Epithelial cell of proximal tubule (primary cell): ENCODE measurements around the gene MYOZ2. TPM values are rescaled to one million over a fixed set of nuclear protein-coding genes. Genes with fewer than 3 reads are reported as not detected.
"Not testable (repeated sequence)": the region's sequence is repeated elsewhere in the genome, so short reads cannot be mapped to it uniquely, and the experiment has no call there.

ENCODE experiments used
- DNase-seq: peaks from one replicate; pipeline ENCODE4 v3.0.0-alpha.2; 2011; ENCODE audit warnings: low read depth
- H3K4me3 ChIP-seq: 2 replicates; pipeline ENCODE4 v1.5.1; 2011; ENCODE audit warnings: low read depth, mild to moderate bottlenecking, low read length
- total RNA-seq: library from RNA; depleted of rRNA; stranded (reverse); fragments of >200 nt; gene quantifications from 2 replicates; pipeline ENCODE4 v1.2.3, GENCODE V29; 2015
- TF ChIP-seq, protein P1 (sequence below): conservative IDR thresholded peaks from 2 replicates; pipeline ENCODE4 v1.5.1; 2012; ENCODE audit warnings: low read depth, mild to moderate bottlenecking, low read length

MYOZ2 gene
- total RNA-seq, 1 donor from 2014 or later, result 0.40 TPM

- no peak overlapping the region for H3K4me3 ChIP-seq
- no peak for DNase-seq
- TF ChIP-seq, protein P1, sequence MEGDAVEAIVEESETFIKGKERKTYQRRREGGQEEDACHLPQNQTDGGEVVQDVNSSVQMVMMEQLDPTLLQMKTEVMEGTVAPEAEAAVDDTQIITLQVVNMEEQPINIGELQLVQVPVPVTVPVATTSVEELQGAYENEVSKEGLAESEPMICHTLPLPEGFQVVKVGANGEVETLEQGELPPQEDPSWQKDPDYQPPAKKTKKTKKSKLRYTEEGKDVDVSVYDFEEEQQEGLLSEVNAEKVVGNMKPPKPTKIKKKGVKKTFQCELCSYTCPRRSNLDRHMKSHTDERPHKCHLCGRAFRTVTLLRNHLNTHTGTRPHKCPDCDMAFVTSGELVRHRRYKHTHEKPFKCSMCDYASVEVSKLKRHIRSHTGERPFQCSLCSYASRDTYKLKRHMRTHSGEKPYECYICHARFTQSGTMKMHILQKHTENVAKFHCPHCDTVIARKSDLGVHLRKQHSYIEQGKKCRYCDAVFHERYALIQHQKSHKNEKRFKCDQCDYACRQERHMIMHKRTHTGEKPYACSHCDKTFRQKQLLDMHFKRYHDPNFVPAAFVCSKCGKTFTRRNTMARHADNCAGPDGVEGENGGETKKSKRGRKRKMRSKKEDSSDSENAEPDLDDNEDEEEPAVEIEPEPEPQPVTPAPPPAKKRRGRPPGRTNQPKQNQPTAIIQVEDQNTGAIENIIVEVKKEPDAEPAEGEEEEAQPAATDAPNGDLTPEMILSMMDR, result no peak
Observed at GRCh38 chr4:119139311-119139710, 3.7 kb downstream of the MYOZ2 start.

DNA sequence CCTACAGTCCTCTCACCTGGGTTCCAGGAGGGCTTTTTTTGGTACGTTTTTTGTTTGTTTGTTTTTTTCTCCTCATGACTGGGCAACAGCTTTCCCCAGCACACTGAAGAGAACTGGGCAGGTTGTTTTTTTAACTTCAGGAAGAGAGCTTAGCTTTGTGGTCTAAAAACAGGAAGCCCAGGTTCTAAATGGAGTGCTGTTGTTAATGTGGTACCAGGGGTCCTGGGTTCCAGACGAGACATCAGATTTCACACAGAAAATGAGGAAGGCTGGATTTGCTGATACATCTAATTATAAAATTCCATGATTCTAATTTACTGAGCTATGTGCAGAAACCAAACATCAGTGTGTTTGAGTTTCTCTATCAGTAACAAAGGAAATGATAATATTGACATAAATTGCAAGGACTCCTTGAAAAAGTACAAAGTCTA lies 4.2 kb downstream of the MYOZ2 start:
- no peak overlapping the region for H3K4me3 ChIP-seq
- DNase-seq, result no peak
- TF ChIP-seq, protein P1, result no peak

- not testable (repeated sequence) for DNase-seq, H3K4me3 ChIP-seq
Observed at GRCh38 chr4:119141283-119141682, 5.7 kb downstream of the MYOZ2 start.

- no peak overlapping the region for H3K4me3 ChIP-seq
- DNase-seq, result no peak
- TF ChIP-seq, protein P1, result no peak
Observed at GRCh38 chr4:119142833-119143232, 7.2 kb downstream of the MYOZ2 start.

GRCh38 chr4:119143341-119143740 lies 7.7 kb downstream of the MYOZ2 start:
- DNase-seq, H3K4me3 ChIP-seq: not testable (repeated sequence)

GRCh38 chr4:119149110-119149509 lies 13.5 kb downstream of the MYOZ2 start:
- DNase-seq, result no peak
- no peak overlapping the region for H3K4me3 ChIP-seq
- TF ChIP-seq, protein P1, result no peak

- TF ChIP-seq, protein P1, result no peak
- no peak overlapping the region for H3K4me3 ChIP-seq
- DNase-seq, result no peak
Observed at GRCh38 chr4:119151161-119151560, 15.5 kb downstream of the MYOZ2 start.

DNA sequence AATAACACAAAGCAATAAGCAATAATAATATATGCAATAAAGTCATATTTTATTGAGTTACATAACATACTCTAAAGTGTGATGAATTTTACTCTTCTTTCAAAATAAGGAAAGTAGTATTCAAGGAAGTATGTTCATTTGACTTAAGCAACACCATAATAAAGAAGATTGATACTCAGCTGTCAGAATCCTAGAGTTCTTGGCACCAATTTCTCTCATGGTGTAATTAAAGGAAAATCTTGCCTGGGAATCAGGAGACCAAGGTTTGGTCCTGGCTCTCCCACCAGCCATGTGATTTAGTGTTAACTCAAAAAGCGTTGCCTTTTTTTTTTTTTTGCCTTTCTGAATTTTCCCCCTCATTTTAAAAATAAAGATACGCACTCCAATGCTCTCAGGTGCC lies 17.1 kb downstream of the MYOZ2 start:
- no peak for DNase-seq
- TF ChIP-seq, protein P1, result no peak

More for the DNA sequence above, 17.1 kb downstream of the MYOZ2 start:
- no peak overlapping the region for H3K4me3 ChIP-seq
